Measurements from ENCODE around the gene PLA2G5. TPM values are rescaled to one million over a fixed set of nuclear protein-coding genes. Genes with fewer than 3 reads are reported as not detected.

Gene PLA2G5
- total RNA-seq, 1 donor from 2014 or later = 0.25 TPM

DNA sequence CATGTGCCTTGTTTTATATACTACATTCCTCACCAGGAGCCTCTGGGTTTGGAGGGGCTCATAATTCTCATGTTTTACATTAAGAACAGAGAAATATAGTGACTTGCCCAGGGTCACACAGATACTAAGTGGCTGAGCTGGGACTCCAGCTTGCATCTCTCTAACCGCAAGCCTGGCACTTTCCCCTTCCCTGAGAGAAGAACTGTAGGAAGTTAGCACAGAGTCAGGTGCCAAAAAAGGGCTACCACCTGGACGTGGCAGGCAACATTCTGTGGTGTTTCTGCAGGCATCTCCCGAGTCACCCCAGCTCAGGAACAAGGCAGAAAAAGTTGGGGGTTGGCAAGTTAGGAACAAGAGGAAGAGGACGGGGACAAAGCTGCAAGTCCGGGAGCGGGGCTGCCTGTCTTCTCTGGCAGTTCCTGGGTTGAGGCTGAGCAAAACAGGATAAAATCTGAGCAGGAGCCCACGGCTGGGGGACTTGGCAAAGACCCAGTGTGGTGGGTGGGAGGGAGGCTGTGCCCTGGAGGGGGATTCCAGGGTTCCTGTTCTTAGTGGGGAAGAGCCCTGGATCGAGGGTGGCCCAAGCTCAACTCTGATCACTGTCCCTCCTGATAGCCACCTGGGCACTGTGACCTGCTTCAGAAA is 9.8 kb downstream of the PLA2G5 start:
- Mint-ChIP-seq H3K9me3 (no peaks in the 10 kb centered on the region), H3K36me3 (no peaks in the 10 kb centered on the region), H3K27ac (peak overlapping the region; percentile 43), H3K27me3 (ENCODE audit: low read depth) (no peaks in the 10 kb centered on the region), H3K4me1 (peaks cover 12% of the 10 kb centered on the region), H3K4me3 (no peak overlapping the region)
- no peak for DNase-seq (ENCODE audit: low spot score in 2 of 2, unreplicated experiment in 2 of 2)
- TF ChIP-seq, protein P1, sequence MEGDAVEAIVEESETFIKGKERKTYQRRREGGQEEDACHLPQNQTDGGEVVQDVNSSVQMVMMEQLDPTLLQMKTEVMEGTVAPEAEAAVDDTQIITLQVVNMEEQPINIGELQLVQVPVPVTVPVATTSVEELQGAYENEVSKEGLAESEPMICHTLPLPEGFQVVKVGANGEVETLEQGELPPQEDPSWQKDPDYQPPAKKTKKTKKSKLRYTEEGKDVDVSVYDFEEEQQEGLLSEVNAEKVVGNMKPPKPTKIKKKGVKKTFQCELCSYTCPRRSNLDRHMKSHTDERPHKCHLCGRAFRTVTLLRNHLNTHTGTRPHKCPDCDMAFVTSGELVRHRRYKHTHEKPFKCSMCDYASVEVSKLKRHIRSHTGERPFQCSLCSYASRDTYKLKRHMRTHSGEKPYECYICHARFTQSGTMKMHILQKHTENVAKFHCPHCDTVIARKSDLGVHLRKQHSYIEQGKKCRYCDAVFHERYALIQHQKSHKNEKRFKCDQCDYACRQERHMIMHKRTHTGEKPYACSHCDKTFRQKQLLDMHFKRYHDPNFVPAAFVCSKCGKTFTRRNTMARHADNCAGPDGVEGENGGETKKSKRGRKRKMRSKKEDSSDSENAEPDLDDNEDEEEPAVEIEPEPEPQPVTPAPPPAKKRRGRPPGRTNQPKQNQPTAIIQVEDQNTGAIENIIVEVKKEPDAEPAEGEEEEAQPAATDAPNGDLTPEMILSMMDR (IDR thresholded peaks at IDR 0.05; ENCODE audit: unreplicated experiment) = no peak

DNA sequence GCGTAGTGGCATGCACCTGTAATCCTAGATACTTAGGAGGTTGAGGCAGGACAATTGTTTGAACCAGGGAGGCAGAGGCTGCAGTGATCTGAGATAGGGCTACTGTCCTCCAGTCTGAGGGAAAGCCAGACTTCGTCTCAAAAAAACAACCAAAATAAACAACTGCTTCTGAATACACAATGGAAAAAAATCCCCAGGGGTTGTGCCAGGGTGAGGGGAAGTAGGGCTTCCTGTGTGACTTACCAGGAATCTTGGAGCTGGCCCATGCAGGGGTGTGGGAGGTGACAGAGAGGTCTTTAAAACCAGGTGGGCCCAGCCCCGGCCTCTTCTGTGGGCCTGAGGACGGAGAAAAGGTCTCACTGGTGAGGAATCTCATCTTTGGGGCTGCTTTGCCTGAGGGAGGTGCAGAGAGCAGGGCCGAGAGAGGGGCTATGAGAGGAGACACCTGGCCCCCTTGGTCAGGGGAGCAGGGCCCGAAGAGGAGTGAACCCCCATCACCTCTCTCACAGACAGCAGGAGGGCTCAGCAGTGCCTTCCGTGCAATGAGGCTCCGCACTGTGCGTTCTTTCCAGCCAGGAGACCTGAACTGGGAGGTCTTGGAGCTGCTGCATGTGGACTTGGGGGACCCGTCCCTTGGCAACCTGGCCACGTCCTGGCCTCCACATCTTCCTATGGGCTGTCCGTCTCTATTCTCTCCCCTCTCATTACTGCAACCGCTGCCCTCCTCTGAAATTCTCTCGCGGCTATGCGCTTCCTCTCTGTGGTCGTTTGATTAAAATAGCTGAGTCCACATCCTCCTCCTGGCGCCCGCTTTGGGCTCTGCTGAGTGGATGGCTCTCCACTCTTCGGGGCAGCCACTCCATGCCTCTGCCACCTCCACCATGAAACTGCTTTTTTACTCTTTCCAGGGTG is 10.7 kb downstream of the PLA2G5 start:
- Mint-ChIP-seq H3K9me3 (no peaks in the 10 kb centered on the region), H3K4me1 (peaks cover 16% of the 10 kb centered on the region), H3K27ac (no peak overlapping the region), H3K4me3 (no peak overlapping the region), H3K36me3 (no peaks in the 10 kb centered on the region), H3K27me3 (ENCODE audit: low read depth) (no peaks in the 10 kb centered on the region)
- TF ChIP-seq, protein P1 (IDR thresholded peaks at IDR 0.05; ENCODE audit: unreplicated experiment) = no peak
- no peak for DNase-seq (ENCODE audit: low spot score in 2 of 2, unreplicated experiment in 2 of 2)

- peaks cover 16% of the 10 kb centered on the region for H3K4me1 Mint-ChIP-seq
- no peaks in the 10 kb centered on the region for H3K9me3 Mint-ChIP-seq
- H3K27me3 Mint-ChIP-seq (ENCODE audit: low read depth) = no peaks in the 10 kb centered on the region
- H3K4me3 Mint-ChIP-seq = no peak overlapping the region
- no peak overlapping the region for H3K27ac Mint-ChIP-seq
- no peaks in the 10 kb centered on the region for H3K36me3 Mint-ChIP-seq
- DNase-seq (ENCODE audit: low spot score in 2 of 2, unreplicated experiment in 2 of 2) = no peak
- TF ChIP-seq, protein P1 (IDR thresholded peaks at IDR 0.05; ENCODE audit: unreplicated experiment) = no peak
These were observed 11.4 kb downstream of the PLA2G5 start for GRCh38 chr1:20081353-20081810.

DNA sequence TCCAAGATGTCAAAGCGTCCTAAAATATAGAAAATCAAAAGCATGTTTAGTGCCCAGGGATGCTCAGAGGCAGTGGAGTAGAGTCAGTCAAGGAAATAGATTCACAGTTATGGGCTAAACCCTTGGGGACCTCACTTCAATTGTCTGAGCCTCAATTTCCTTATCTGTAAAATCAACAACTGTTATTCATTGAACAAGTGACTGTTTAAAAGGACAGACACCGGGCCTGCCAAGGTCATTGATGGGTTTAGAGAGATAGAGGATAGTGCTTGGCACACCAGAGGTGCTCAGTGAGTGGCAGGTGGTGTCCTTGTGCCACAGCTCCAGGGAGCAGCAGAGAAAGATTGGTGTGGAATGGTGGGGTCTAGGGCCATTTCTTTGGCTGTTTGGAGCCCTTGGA is 12.8 kb downstream of the PLA2G5 start:
- H3K27ac Mint-ChIP-seq = no peak overlapping the region
- no peaks in the 10 kb centered on the region for H3K36me3 Mint-ChIP-seq
- no peaks in the 10 kb centered on the region for H3K27me3 Mint-ChIP-seq (ENCODE audit: low read depth)
- H3K4me3 Mint-ChIP-seq = no peak overlapping the region
- H3K9me3 Mint-ChIP-seq = no peaks in the 10 kb centered on the region
- no peak for DNase-seq (ENCODE audit: low spot score in 2 of 2, unreplicated experiment in 2 of 2)
- H3K4me1 Mint-ChIP-seq = peaks cover 16% of the 10 kb centered on the region
- TF ChIP-seq, protein P1 (IDR thresholded peaks at IDR 0.05; ENCODE audit: unreplicated experiment) = no peak

- no peaks in the 10 kb centered on the region for H3K36me3 Mint-ChIP-seq
- no peak overlapping the region for H3K27ac Mint-ChIP-seq
- no peaks in the 10 kb centered on the region for H3K9me3 Mint-ChIP-seq
- H3K4me3 Mint-ChIP-seq = no peak overlapping the region
- no peaks in the 10 kb centered on the region for H3K27me3 Mint-ChIP-seq (ENCODE audit: low read depth)
- DNase-seq (ENCODE audit: low spot score in 2 of 2, unreplicated experiment in 2 of 2) = no peak
- TF ChIP-seq, protein P1 (IDR thresholded peaks at IDR 0.05; ENCODE audit: unreplicated experiment) = no peak
- peaks cover 16% of the 10 kb centered on the region for H3K4me1 Mint-ChIP-seq
These were observed 13.4 kb downstream of the PLA2G5 start for GRCh38 chr1:20083178-20083944.

All from mesothelial cell of epicardium (in vitro differentiated cells).